HepG2 (cell line): ENCODE data around the gene PXMP4. TPM values are rescaled to one million over a fixed set of nuclear protein-coding genes. Genes with fewer than 3 reads are reported as not detected.
A peak's percentile ranks its signal among the peaks of the same experiment; 100 is the strongest.

Experiments used
- AHR ChIP-seq: IDR thresholded peaks from 2 replicates; pipeline ENCODE4 v1.6.1; 2018; ENCODE audit warnings: missing genetic modification reagents, missing compliant biosample characterization
- ARNT ChIP-seq: fragments of 450-650 bp; IDR thresholded peaks from 2 replicates; pipeline ENCODE4 v1.6.1; 2017
- CSRNP1 ChIP-seq: sonication (generic); formaldehyde crosslinking; IDR thresholded peaks from 2 replicates; pipeline ENCODE4 v1.8.1; 2023; ENCODE audit warnings: mild to moderate bottlenecking, missing genetic modification reagents
- GMEB1 ChIP-seq: sonication (generic); formaldehyde crosslinking; IDR thresholded peaks from 2 replicates; pipeline ENCODE4 v1.5.1; 2020; ENCODE audit warnings: missing genetic modification reagents, mild to moderate bottlenecking, borderline replicate concordance
- HCFC1 ChIP-seq: fragments of 150-350 bp; IDR thresholded peaks from 2 replicates; pipeline ENCODE4 v1.6.1; 2014; ENCODE audit warnings: low read depth, low read length
- MAF1 ChIP-seq: sonication (generic); formaldehyde crosslinking; IDR thresholded peaks from 2 replicates; pipeline ENCODE4 v1.5.0; 2020; ENCODE audit warnings: missing genetic modification reagents, borderline replicate concordance
- MAZ ChIP-seq, 2 experiments: sonication (generic) in 1 of 2; formaldehyde crosslinking in 1 of 2; IDR thresholded peaks; 2 replicates each; pipeline versions ENCODE4 v1.5.0 to v1.6.1; 2012 to 2020; ENCODE audit warnings: low read depth in 2 of 2, mild to moderate bottlenecking in 2 of 2, borderline replicate concordance in 1 of 2, improper control_type of control experiment in 1 of 2, low read length in 1 of 2, missing genetic modification reagents in 1 of 2, moderate library complexity in 1 of 2
- MTF2 ChIP-seq: sonication (generic); formaldehyde crosslinking; IDR thresholded peaks from 2 replicates; pipeline ENCODE4 v1.5.0; 2020; ENCODE audit warnings: missing genetic modification reagents, borderline replicate concordance
- PPARG ChIP-seq: conservative IDR thresholded peaks from 2 replicates; pipeline ENCODE4 v1.6.1; 2016; ENCODE audit warnings: missing biosample characterization, missing genetic modification reagents
- RAD21 ChIP-seq: fragments of 450-650 bp; formaldehyde crosslinking; IDR thresholded peaks from 2 replicates; pipeline ENCODE4 v1.5.0; 2020; ENCODE audit warnings: mild to moderate bottlenecking
- SALL1 ChIP-seq: sonication (generic); formaldehyde crosslinking; IDR thresholded peaks from 2 replicates; pipeline ENCODE4 v1.8.0; 2022; ENCODE audit warnings: mild to moderate bottlenecking, missing genetic modification reagents
- SOX13 ChIP-seq, 3 experiments: fragments of 450-650 bp in 1 of 3; sonication (generic) in 1 of 3; formaldehyde crosslinking in 1 of 3; IDR thresholded peaks in 2 of 3; conservative IDR thresholded peaks in 1 of 3; 2 replicates each; pipeline versions ENCODE4 v1.5.0 to v1.6.1; 2016 to 2020; ENCODE audit warnings: antibody characterized with exemption in 1 of 3, mild to moderate bottlenecking in 1 of 3, missing compliant biosample characterization in 1 of 3, missing genetic modification reagents in 1 of 3, moderate library complexity in 1 of 3
- TAF1 ChIP-seq: sonication (generic); formaldehyde crosslinking; IDR thresholded peaks from 2 replicates; pipeline ENCODE4 v1.4.0; 2020; ENCODE audit warnings: missing genetic modification reagents
- TCF12 ChIP-seq, 2 experiments: fragments of 450-650 bp in 1 of 2; sonication (generic) in 1 of 2; formaldehyde crosslinking in 1 of 2; IDR thresholded peaks; 2 replicates each; pipeline versions ENCODE4 v1.6.1 to v1.8.0; 2017 to 2022; ENCODE audit warnings: antibody characterized with exemption in 1 of 2, mild to moderate bottlenecking in 1 of 2, missing genetic modification reagents in 1 of 2, moderate library complexity in 1 of 2
- WIZ ChIP-seq: sonication (generic); formaldehyde crosslinking; IDR thresholded peaks from 2 replicates; pipeline ENCODE4 v1.5.1; 2020; ENCODE audit warnings: mild to moderate bottlenecking, missing genetic modification reagents
- YEATS4 ChIP-seq: sonication (generic); formaldehyde crosslinking; IDR thresholded peaks from 2 replicates; pipeline ENCODE4 v1.4.0; 2020; ENCODE audit warnings: missing genetic modification reagents, borderline replicate concordance
- ZFP37 ChIP-seq: sonication (generic); formaldehyde crosslinking; IDR thresholded peaks from 2 replicates; pipeline ENCODE4 v1.4.0; 2020; ENCODE audit warnings: missing genetic modification reagents, borderline replicate concordance
- ZFP62 ChIP-seq: sonication (generic); formaldehyde crosslinking; IDR thresholded peaks from 2 replicates; pipeline ENCODE4 v1.4.0; 2020; ENCODE audit warnings: missing genetic modification reagents
- ZNF160 ChIP-seq: sonication (generic); formaldehyde crosslinking; IDR thresholded peaks from 2 replicates; pipeline ENCODE4 v1.8.0; 2022; ENCODE audit warnings: mild to moderate bottlenecking, inconsistent platforms, missing genetic modification reagents
- ZNF331 ChIP-seq: sonication (generic); formaldehyde crosslinking; IDR thresholded peaks from 2 replicates; pipeline ENCODE4 v1.4.0; 2020; ENCODE audit warnings: missing genetic modification reagents
- ZNF550 ChIP-seq: sonication (generic); formaldehyde crosslinking; IDR thresholded peaks from 2 replicates; pipeline ENCODE4 v1.4.0; 2020; ENCODE audit warnings: mild to moderate bottlenecking, missing genetic modification reagents, borderline replicate concordance
- ZNF678 ChIP-seq: sonication (generic); formaldehyde crosslinking; IDR thresholded peaks from 2 replicates; pipeline ENCODE4 v1.4.0; 2020; ENCODE audit warnings: mild to moderate bottlenecking, missing genetic modification reagents
- ZNF691 ChIP-seq: sonication (generic); formaldehyde crosslinking; IDR thresholded peaks from 2 replicates; pipeline ENCODE4 v1.4.0; 2020; ENCODE audit warnings: missing genetic modification reagents, low read depth, mild to moderate bottlenecking, borderline replicate concordance
- ZNF850 ChIP-seq: sonication (generic); formaldehyde crosslinking; conservative IDR thresholded peaks from 2 replicates; pipeline ENCODE4 v1.9.0; 2021; ENCODE audit warnings: mild to moderate bottlenecking, missing genetic modification reagents
- ZSCAN9 ChIP-seq: IDR thresholded peaks from 2 replicates; pipeline ENCODE4 v1.6.1; 2016; ENCODE audit warnings: borderline replicate concordance
- polyA plus RNA-seq, 8 experiments: library from polyadenylated mRNA; depleted of rRNA in 3 of 8; stranded (reverse) in 7 of 8; unstranded in 1 of 8; fragments of >200 nt; fragmentation: Illumina TruSeq in 4 of 8; extraction: Trizol in 4 of 8; gene quantifications; 2 replicates each; pipeline versions ENCODE4 v1.2.1 to v1.2.3, GENCODE V29; 2011 to 2016; ENCODE audit warnings: low read depth in 4 of 8, missing spikeins in 1 of 8, mixed read lengths in 1 of 8; ENCODE audit not compliant: insufficient read depth in 1 of 8
- total RNA-seq, 5 experiments: library from RNA; depleted of rRNA; stranded (reverse); fragments of >200 nt; fragmentation: Illumina TruSeq; extraction: Trizol; gene quantifications; 2 replicates each; pipeline ENCODE4 v1.2.3, GENCODE V29; 2016; ENCODE audit warnings: low read depth in 1 of 5

Gene PXMP4
- total and polyA plus RNA-seq, 2 of the 13 experiments (the other 11 are each of a cell fraction or from before 2014, with no cell fraction given), result not detected

GRCh38 chr20:33689973-33690372 is 30.1 kb downstream of the PXMP4 start (continued):
- TF ChIP-seq ARNT, result no peak
- TF ChIP-seq ZFP62 (CRISPR knock-in tag), result no peak
- no peak for TF ChIP-seq CSRNP1 (CRISPR knock-in tag)
- TF ChIP-seq ZNF550 (CRISPR knock-in tag), result no peak
- no peak for TF ChIP-seq MAZ (IDR thresholded peaks at IDR 0.05; ENCODE audit: borderline replicate concordance, low read depth, low read length)
- no peak for TF ChIP-seq MAZ (CRISPR knock-in tag; IDR thresholded peaks at IDR 0.05; ENCODE audit: low read depth)
- TF ChIP-seq RAD21 (CRISPR knock-in tag), result no peak
- no peak for TF ChIP-seq ZFP37 (CRISPR knock-in tag)
- TF ChIP-seq YEATS4 (CRISPR knock-in tag), result no peak
- TF ChIP-seq ZNF160 (CRISPR knock-in tag), result no peak
- TF ChIP-seq ZNF331, result no peak
- TF ChIP-seq ZNF850, result no peak
- no peak for TF ChIP-seq ZNF678 (CRISPR knock-in tag)
- no peak for TF ChIP-seq TCF12 (IDR thresholded peaks at IDR 0.05)
- no peak for TF ChIP-seq TCF12 (CRISPR knock-in tag; IDR thresholded peaks at IDR 0.05)
- peak; percentile 90 for TF ChIP-seq PPARG
- no peak for TF ChIP-seq MAF1 (CRISPR knock-in tag)
- TF ChIP-seq WIZ (CRISPR knock-in tag), result no peak
- no peak for TF ChIP-seq MTF2 (CRISPR knock-in tag)
- TF ChIP-seq GMEB1, result no peak
- TF ChIP-seq HCFC1, result no peak
- TF ChIP-seq TAF1 (CRISPR knock-in tag), result no peak
- no peak for TF ChIP-seq ZNF691 (CRISPR knock-in tag)
- TF ChIP-seq ZSCAN9 (CRISPR knock-in tag), result no peak
- 0 out of 2 replicates have a peak, but pooled peaks have one; percentile 36 for TF ChIP-seq SOX13 (IDR thresholded peaks at IDR 0.05)
- TF ChIP-seq SOX13 (CRISPR knock-in tag; conservative IDR thresholded peaks at IDR 0.05 in 1 of 2, IDR thresholded peaks at IDR 0.05 in 1 of 2), result peak in 1 of 2 experiments; percentile 47; a peak in 1 of 4 replicates
- TF ChIP-seq SALL1, result peak; percentile 69
- TF ChIP-seq AHR, result no peak
